Prostate gland (tissue), 2 donors: ENCODE results near the gene BABAM2. TPM values are rescaled to one million over a fixed set of nuclear protein-coding genes. Genes with fewer than 3 reads are reported as not detected.
A peak's percentile ranks its signal among the peaks of the same experiment; 100 is the strongest.

ENCODE experiments used
- DNase-seq: peaks from one replicate; pipeline ENCODE4 v3.0.0-alpha.2; 2019; ENCODE audit warnings: low spot score
- H3K27ac ChIP-seq, 2 donors: fragments of 200-600 bp; sonication (generic); 2 replicates each; pipeline ENCODE4 v1.5.1; 2017 to 2019
- H3K27me3 ChIP-seq: fragments of 200-600 bp; sonication (generic); replicated peaks from 2 replicates; pipeline ENCODE4 v1.5.1; 2019; ENCODE audit not compliant: insufficient read depth
- H3K36me3 ChIP-seq, 2 donors: fragments of 200-600 bp; sonication (generic); 1 replicate in 1 of 2; 2 replicates in 1 of 2; pipeline versions ENCODE4 v1.5.1 to v1.8.1; 2017 to 2019
- H3K4me1 ChIP-seq: fragments of 200-600 bp; sonication (generic); replicated peaks from 2 replicates; pipeline ENCODE4 v1.5.1; 2019
- H3K4me3 ChIP-seq, 2 donors: fragments of 200-600 bp; sonication (generic); 2 replicates each; pipeline ENCODE4 v1.5.1; 2017 to 2019
- H3K9me3 ChIP-seq: fragments of 200-600 bp; sonication (generic); 2 replicates; pipeline ENCODE4 v1.5.1; 2017
- POLR2A ChIP-seq: fragments of 450-650 bp; IDR thresholded peaks from one replicate; pipeline ENCODE4 v1.6.1; 2016; ENCODE audit warnings: antibody characterized with exemption, mild to moderate bottlenecking
- POLR2AphosphoS5 ChIP-seq: sonication (generic); formaldehyde crosslinking; IDR thresholded peaks from one replicate; pipeline ENCODE4 v1.6.1; 2017; ENCODE audit warnings: antibody characterized with exemption
- WGBS: methylation state at CpG from one replicate; pipeline ENCODE4 v1.1.5; 2018; 5-methylcytosine and 5-hydroxymethylcytosine counted together
- intact Hi-C: fragments of 100-400 bp; cut with DNase I; formaldehyde crosslinking; loops from one replicate; pipeline ENCODE4 v1.14.2; 2022
- total RNA-seq, 2 donors: library from RNA; depleted of rRNA; stranded (reverse); fragments of >200 nt; gene quantifications; one replicate each; pipeline ENCODE4 v1.1.0, GENCODE V29; 2016
- TF ChIP-seq, protein P1 (sequence below), 4 experiments: fragments of 200-600 bp in 2 of 4; fragments of 450-650 bp in 2 of 4; sonication (generic) in 2 of 4; IDR thresholded peaks; 1 replicate in 3 of 4; 2 replicates in 1 of 4; pipeline ENCODE4 v1.5.1; 2016 to 2019; ENCODE audit warnings: antibody characterized with exemption in 4 of 4, mild to moderate bottlenecking in 2 of 4, moderate library complexity in 2 of 4

BABAM2 gene
- total RNA-seq, 2 donors from 2014 or later: 35.8 to 37.3 TPM

DNA sequence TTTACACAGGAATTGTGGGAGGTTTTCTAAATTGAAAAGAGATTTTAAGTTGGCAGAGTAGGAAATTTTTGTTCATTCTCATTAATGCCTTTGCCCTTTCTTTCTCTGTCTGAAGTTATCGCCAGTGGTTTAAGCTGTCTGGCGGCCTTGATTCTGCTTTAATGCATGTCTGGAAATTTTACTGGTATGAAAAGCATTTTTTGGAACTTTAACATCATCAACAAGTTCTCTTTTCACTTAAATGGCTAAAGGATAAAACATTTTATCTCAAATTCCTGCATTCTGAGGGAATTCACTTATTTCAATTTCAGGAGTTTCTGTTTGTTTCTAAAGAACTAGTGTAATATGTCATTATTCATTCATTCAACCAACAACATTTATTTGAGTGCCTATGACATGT lies 268.3 kb downstream of the BABAM2 start:
- no peaks in the 10 kb centered on the region for H3K27me3 ChIP-seq
- H3K4me3 ChIP-seq: no peak overlapping the region
- no peaks in the 10 kb centered on the region for H3K36me3 ChIP-seq
- DNase-seq: no peak
- WGBS: 94% methylated on average over 2 of the region's 2 CpGs
- H3K27ac ChIP-seq: no peak overlapping the region
- H3K4me1 ChIP-seq: peaks cover 3% of the 10 kb centered on the region
- H3K9me3 ChIP-seq: no peaks in the 10 kb centered on the region
- TF ChIP-seq, protein P1, sequence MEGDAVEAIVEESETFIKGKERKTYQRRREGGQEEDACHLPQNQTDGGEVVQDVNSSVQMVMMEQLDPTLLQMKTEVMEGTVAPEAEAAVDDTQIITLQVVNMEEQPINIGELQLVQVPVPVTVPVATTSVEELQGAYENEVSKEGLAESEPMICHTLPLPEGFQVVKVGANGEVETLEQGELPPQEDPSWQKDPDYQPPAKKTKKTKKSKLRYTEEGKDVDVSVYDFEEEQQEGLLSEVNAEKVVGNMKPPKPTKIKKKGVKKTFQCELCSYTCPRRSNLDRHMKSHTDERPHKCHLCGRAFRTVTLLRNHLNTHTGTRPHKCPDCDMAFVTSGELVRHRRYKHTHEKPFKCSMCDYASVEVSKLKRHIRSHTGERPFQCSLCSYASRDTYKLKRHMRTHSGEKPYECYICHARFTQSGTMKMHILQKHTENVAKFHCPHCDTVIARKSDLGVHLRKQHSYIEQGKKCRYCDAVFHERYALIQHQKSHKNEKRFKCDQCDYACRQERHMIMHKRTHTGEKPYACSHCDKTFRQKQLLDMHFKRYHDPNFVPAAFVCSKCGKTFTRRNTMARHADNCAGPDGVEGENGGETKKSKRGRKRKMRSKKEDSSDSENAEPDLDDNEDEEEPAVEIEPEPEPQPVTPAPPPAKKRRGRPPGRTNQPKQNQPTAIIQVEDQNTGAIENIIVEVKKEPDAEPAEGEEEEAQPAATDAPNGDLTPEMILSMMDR (IDR thresholded peaks at IDR 0.05): no peak
- no peak for TF ChIP-seq POLR2AphosphoS5
- no peak for TF ChIP-seq POLR2A
- intact Hi-C loops: no loop called here

DNA sequence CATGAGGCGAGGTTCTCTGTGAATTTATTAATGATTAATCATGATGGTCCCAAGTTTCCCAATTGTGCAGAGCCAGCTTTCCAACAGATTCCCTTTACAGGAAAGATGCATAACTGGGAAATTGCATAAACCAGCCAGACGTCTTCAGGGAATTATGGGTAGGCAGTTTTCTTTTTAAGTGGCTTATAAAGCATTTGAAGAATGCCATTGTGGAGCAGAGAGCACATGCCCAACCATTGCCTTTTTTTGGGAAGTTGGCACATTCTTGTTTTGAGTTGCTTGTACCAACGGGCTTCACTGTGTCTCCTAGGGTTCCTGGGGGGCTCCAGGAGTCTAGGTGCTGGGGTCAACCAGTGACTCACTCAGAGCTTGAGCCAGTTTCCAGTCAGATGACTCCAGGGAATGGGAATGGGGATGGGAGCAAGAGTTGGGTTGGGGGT lies 270.5 kb downstream of the BABAM2 start:
- TF ChIP-seq, protein P1 (IDR thresholded peaks at IDR 0.05): no peak
- no peak for TF ChIP-seq POLR2A
- TF ChIP-seq POLR2AphosphoS5: no peak
- H3K27me3 ChIP-seq: no peaks in the 10 kb centered on the region
- no peak for DNase-seq
- H3K27ac ChIP-seq: no peak overlapping the region
- no peak overlapping the region for H3K4me3 ChIP-seq
- H3K4me1 ChIP-seq: peaks cover 9% of the 10 kb centered on the region
- H3K9me3 ChIP-seq: no peaks in the 10 kb centered on the region
- intact Hi-C loops: loop anchor here (10.0 kb wide), 1 partner anchor 206 kb away; no protein-coding TSS in a partner anchor
- 52% methylated on average over 3 of the region's 3 CpGs for WGBS
- H3K36me3 ChIP-seq: no peaks in the 10 kb centered on the region

DNA sequence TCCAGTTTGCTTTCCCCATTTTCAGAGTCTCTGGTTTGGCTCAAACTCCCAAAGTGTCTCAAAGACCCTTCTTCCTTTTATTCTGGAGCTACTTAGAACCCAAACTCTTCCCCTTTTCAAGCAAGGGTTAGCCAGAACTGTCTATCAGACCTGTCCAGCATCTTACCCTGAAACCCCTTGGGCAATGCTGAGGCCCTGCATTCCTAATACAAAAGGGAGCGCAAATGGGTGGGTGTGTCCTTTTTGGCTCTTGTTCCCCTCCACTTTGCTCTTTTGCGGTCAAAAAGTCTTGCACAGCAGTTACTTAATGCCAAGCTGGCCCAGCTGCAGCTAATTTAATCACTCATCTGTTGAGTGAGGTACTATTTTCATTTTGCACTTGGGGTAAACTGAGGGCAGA lies 270.9 kb downstream of the BABAM2 start:
- WGBS: 75% methylated on average over 2 of the region's 2 CpGs
- intact Hi-C loops: loop anchor here (10.0 kb wide), 1 partner anchor 207 kb away; no protein-coding TSS in a partner anchor
- TF ChIP-seq, protein P1 (IDR thresholded peaks at IDR 0.05): no peak
- TF ChIP-seq POLR2A: no peak
- no peak for TF ChIP-seq POLR2AphosphoS5
- Histone ChIP-seq H3K27ac (no peak overlapping the region), H3K9me3 (no peaks in the 10 kb centered on the region), H3K36me3 (no peaks in the 10 kb centered on the region), H3K27me3 (no peaks in the 10 kb centered on the region), H3K4me1 (peaks cover 9% of the 10 kb centered on the region), H3K4me3 (no peak overlapping the region)
- DNase-seq: no peak

DNA sequence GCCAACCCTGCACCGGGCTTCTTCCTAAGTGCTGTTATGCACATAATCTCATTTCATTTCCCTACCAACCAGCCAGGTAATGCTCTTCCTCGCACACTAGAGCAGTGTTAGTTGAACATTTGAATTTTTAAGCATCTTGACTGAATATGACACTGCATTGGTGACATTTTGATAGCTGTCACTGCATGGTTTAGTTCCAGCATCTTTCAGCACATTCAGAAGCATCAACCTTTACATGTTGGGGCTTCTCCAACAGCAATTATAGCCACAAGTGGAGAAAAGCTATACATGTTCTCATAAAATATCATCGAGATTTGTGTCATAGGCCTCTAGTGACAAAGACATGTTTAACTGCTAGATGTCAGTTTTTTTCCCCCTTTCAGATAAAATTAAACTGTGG lies 272.0 kb downstream of the BABAM2 start:
- Histone ChIP-seq H3K27me3 (no peaks in the 10 kb centered on the region), H3K4me1 (peaks cover 9% of the 10 kb centered on the region), H3K36me3 (no peaks in the 10 kb centered on the region), H3K9me3 (no peaks in the 10 kb centered on the region), H3K27ac (peak overlapping the region; percentile 32 to 71), H3K4me3 (no peak overlapping the region)
- intact Hi-C loops: loop anchor here (10.0 kb wide), 1 partner anchor 208 kb away; no protein-coding TSS in a partner anchor
- WGBS: 84% methylated on average over 3 of the region's 3 CpGs
- TF ChIP-seq POLR2AphosphoS5: no peak
- TF ChIP-seq POLR2A: no peak
- TF ChIP-seq, protein P1 (IDR thresholded peaks at IDR 0.05): no peak
- no peak for DNase-seq

DNA sequence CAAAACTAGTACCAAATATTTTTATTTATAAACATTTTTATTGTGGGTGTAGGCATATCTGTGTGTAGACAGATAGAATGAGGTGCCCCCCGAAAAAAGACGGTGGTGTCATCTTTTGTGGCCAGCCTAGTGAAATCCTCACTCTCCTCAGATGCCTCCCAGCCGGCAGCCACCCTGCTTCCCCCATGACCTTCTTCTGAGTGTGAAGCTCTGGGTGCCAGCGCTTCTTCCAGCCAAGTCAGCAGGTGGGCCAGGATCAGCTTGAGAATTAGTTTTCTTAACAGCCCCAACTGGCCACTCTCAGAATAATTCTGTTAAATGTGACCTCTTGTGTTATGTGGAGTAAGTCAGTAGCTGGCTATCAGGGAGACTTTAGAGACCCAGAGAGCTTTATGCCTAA lies 272.5 kb downstream of the BABAM2 start:
- Histone ChIP-seq H3K27ac (peak overlapping the region; percentile 32 to 71), H3K4me3 (no peak overlapping the region), H3K9me3 (no peaks in the 10 kb centered on the region), H3K27me3 (no peaks in the 10 kb centered on the region), H3K36me3 (no peaks in the 10 kb centered on the region), H3K4me1 (peaks cover 9% of the 10 kb centered on the region)
- 72% methylated on average over 4 of the region's 4 CpGs for WGBS
- TF ChIP-seq, protein P1 (IDR thresholded peaks at IDR 0.05): no peak
- TF ChIP-seq POLR2A (no peak), POLR2AphosphoS5 (no peak)
- DNase-seq: no peak
- intact Hi-C loops: loop anchor here (10.0 kb wide), 1 partner anchor 208 kb away; no protein-coding TSS in a partner anchor
